Astrocyte (in vitro differentiated cells and primary cell): ENCODE measurements around the gene SPN. TPM values are rescaled to one million over a fixed set of nuclear protein-coding genes. Genes with fewer than 3 reads are reported as not detected.

ENCODE experiments used
- DNase-seq: peaks from one replicate; pipeline ENCODE4 v3.0.0-alpha.2; 2010; ENCODE audit warnings: low read depth
- FAIRE-seq: peaks from 2 replicates; lab custom pipeline; 2011; peaks lifted over from hg19 to GRCh38; lab: Jason Lieb, UNC
- H2AFZ ChIP-seq: 2 replicates; pipeline ENCODE4 v1.6.0; 2012; ENCODE audit warnings: low read depth, low read length, inconsistent platforms
- H3K27ac ChIP-seq: 2 replicates; pipeline ENCODE4 v1.5.1; 2011; ENCODE audit warnings: low read depth, low read length, inconsistent platforms
- H3K27me3 ChIP-seq: 2 replicates; pipeline ENCODE4 v1.6.0; 2011; ENCODE audit warnings: low read length, inconsistent platforms; ENCODE audit not compliant: insufficient read depth
- H3K36me3 ChIP-seq: 2 replicates; pipeline ENCODE4 v1.5.1; 2011; ENCODE audit warnings: low read length, inconsistent platforms; ENCODE audit not compliant: insufficient read depth
- H3K4me1 ChIP-seq: 2 replicates; pipeline ENCODE4 v1.5.1; 2011; ENCODE audit warnings: low read length, inconsistent platforms; ENCODE audit not compliant: insufficient read depth
- H3K4me2 ChIP-seq: 2 replicates; pipeline ENCODE4 v1.6.0; 2012; ENCODE audit warnings: low read length, inconsistent platforms
- H3K4me3 ChIP-seq: 2 replicates; pipeline ENCODE4 v1.5.1; 2011; ENCODE audit warnings: low read depth, mild to moderate bottlenecking, low read length, inconsistent platforms; ENCODE audit not compliant: insufficient read depth
- H3K79me2 ChIP-seq: 2 replicates; pipeline ENCODE4 v1.6.0; 2012; ENCODE audit warnings: mild to moderate bottlenecking, low read length, inconsistent platforms; ENCODE audit not compliant: insufficient read depth
- H3K9ac ChIP-seq: 2 replicates; pipeline ENCODE4 v1.6.0; 2012; ENCODE audit warnings: mild to moderate bottlenecking, low read length, inconsistent platforms
- H3K9me3 ChIP-seq: 2 replicates; pipeline ENCODE4 v1.5.1; 2012; ENCODE audit warnings: low read depth, mild to moderate bottlenecking, low read length, inconsistent platforms; ENCODE audit not compliant: insufficient read depth
- H4K20me1 ChIP-seq: 2 replicates; pipeline ENCODE4 v1.6.0; 2012; ENCODE audit warnings: low read length, inconsistent platforms; ENCODE audit not compliant: insufficient read depth
- H3K27ac Mint-ChIP-seq: one replicate; pipeline ENCODE4 v1.8.0; 2021; ENCODE audit warnings: mild to moderate bottlenecking, mixed read lengths; ENCODE audit not compliant: unreplicated experiment
- H3K27me3 Mint-ChIP-seq: one replicate; pipeline ENCODE4 v1.8.0; 2021; ENCODE audit warnings: low read depth, mixed read lengths; ENCODE audit not compliant: unreplicated experiment
- H3K36me3 Mint-ChIP-seq: one replicate; pipeline ENCODE4 v1.8.0; 2021; ENCODE audit warnings: low read depth, mixed read lengths; ENCODE audit not compliant: unreplicated experiment
- H3K4me1 Mint-ChIP-seq: one replicate; pipeline ENCODE4 v1.8.0; 2021; ENCODE audit warnings: low read depth, mixed read lengths; ENCODE audit not compliant: unreplicated experiment
- H3K4me3 Mint-ChIP-seq: one replicate; pipeline ENCODE4 v1.8.0; 2021; ENCODE audit warnings: mild to moderate bottlenecking, moderate library complexity, mixed read lengths; ENCODE audit not compliant: unreplicated experiment
- H3K9me3 Mint-ChIP-seq: one replicate; pipeline ENCODE4 v1.8.0; 2021; ENCODE audit warnings: mild to moderate bottlenecking, mixed read lengths; ENCODE audit not compliant: unreplicated experiment
- EZH2 ChIP-seq: IDR thresholded peaks from 2 replicates; pipeline ENCODE4 v1.6.1; 2012; ENCODE audit warnings: mild to moderate bottlenecking, low read length, inconsistent platforms; ENCODE audit not compliant: insufficient read depth
- total RNA-seq: library from RNA; stranded (reverse); gene quantifications from 2 replicates; pipeline ENCODE4 v1.2.1, GENCODE V29; 2021
- TF ChIP-seq, protein P1 (sequence below): IDR thresholded peaks from 2 replicates; pipeline ENCODE4 v1.5.1; 2011; ENCODE audit warnings: low read depth, mild to moderate bottlenecking, inconsistent platforms, low read length, moderate library complexity; ENCODE audit not compliant: insufficient read depth

The SPN gene
- total RNA-seq, 1 donor from 2014 or later = 0.07 TPM

GRCh38 chr16:29675811-29676643 is 13.0 kb downstream of the SPN start:
- no peaks in the 10 kb centered on the region for H3K4me1 Mint-ChIP-seq
- no peak overlapping the region for H3K27ac Mint-ChIP-seq
- Histone ChIP-seq H3K27me3 (no peaks in the 10 kb centered on the region), H3K4me3 (no peak overlapping the region), H3K79me2 (no peaks in the 10 kb centered on the region), H2AFZ (peak overlapping the region; percentile 71), H3K4me1 (no peaks in the 10 kb centered on the region), H3K27ac (no peak overlapping the region), H4K20me1 (no peaks in the 10 kb centered on the region), H3K9ac (no peak overlapping the region), H3K36me3 (no peaks in the 10 kb centered on the region), H3K9me3 (no peaks in the 10 kb centered on the region), H3K4me2 (no peak overlapping the region)
- H3K27me3 Mint-ChIP-seq = no peaks in the 10 kb centered on the region
- no peak overlapping the region for H3K4me3 Mint-ChIP-seq
- FAIRE-seq = no peak
- DNase-seq = no peak
- TF ChIP-seq EZH2 = no peak
- TF ChIP-seq, protein P1, sequence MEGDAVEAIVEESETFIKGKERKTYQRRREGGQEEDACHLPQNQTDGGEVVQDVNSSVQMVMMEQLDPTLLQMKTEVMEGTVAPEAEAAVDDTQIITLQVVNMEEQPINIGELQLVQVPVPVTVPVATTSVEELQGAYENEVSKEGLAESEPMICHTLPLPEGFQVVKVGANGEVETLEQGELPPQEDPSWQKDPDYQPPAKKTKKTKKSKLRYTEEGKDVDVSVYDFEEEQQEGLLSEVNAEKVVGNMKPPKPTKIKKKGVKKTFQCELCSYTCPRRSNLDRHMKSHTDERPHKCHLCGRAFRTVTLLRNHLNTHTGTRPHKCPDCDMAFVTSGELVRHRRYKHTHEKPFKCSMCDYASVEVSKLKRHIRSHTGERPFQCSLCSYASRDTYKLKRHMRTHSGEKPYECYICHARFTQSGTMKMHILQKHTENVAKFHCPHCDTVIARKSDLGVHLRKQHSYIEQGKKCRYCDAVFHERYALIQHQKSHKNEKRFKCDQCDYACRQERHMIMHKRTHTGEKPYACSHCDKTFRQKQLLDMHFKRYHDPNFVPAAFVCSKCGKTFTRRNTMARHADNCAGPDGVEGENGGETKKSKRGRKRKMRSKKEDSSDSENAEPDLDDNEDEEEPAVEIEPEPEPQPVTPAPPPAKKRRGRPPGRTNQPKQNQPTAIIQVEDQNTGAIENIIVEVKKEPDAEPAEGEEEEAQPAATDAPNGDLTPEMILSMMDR = no peak
- H3K36me3 Mint-ChIP-seq = peaks cover under 1% of the 10 kb centered on the region
- H3K9me3 Mint-ChIP-seq = no peaks in the 10 kb centered on the region

GRCh38 chr16:29676989-29677785 is 14.1 kb downstream of the SPN start:
- Histone ChIP-seq H3K9ac (no peak overlapping the region), H4K20me1 (no peaks in the 10 kb centered on the region), H3K27me3 (no peaks in the 10 kb centered on the region), H3K79me2 (no peaks in the 10 kb centered on the region), H3K9me3 (no peaks in the 10 kb centered on the region), H3K4me2 (no peak overlapping the region), H3K36me3 (no peaks in the 10 kb centered on the region), H2AFZ (no peak overlapping the region), H3K4me1 (no peaks in the 10 kb centered on the region), H3K27ac (no peak overlapping the region), H3K4me3 (no peak overlapping the region)
- no peak overlapping the region for H3K4me3 Mint-ChIP-seq
- FAIRE-seq = no peak
- H3K27ac Mint-ChIP-seq = peak overlapping the region; percentile 75
- no peaks in the 10 kb centered on the region for H3K4me1 Mint-ChIP-seq
- H3K9me3 Mint-ChIP-seq = no peaks in the 10 kb centered on the region
- no peak for DNase-seq
- peaks cover 2% of the 10 kb centered on the region for H3K36me3 Mint-ChIP-seq
- no peaks in the 10 kb centered on the region for H3K27me3 Mint-ChIP-seq
- no peak for TF ChIP-seq EZH2
- TF ChIP-seq, protein P1 = no peak
